ENCODE measurements around the gene WDCP. TPM values are rescaled to one million over a fixed set of nuclear protein-coding genes. Genes with fewer than 3 reads are reported as not detected.

The WDCP gene
- polyA plus RNA-seq, 6 donors from 2014 or later = 4.1 to 9.8 (median 5.2) TPM; not detected in 1

GRCh38 chr2:24024996-24025663 lies 22.1 kb downstream of the WDCP start:
- H3K9me3 Mint-ChIP-seq = no peaks in the 10 kb centered on the region
- no peak for ATAC-seq (ENCODE audit: low read depth in 2 of 2)
- no peaks in the 10 kb centered on the region for H3K27me3 Mint-ChIP-seq
- H3K36me3 Mint-ChIP-seq = peaks cover 9 to 15% of the 10 kb centered on the region in 2 donors
- no peak for DNase-seq
- no peak overlapping the region for H3K4me3 Mint-ChIP-seq
- peak overlapping the region in 2 of 6 donors; percentile 49 to 56 for H3K27ac Mint-ChIP-seq
- no peaks in the 10 kb centered on the region for H3K4me1 Mint-ChIP-seq

- ATAC-seq (ENCODE audit: low read depth in 2 of 2) (no peak), DNase-seq (no peak)
- H3K4me3 Mint-ChIP-seq = no peak overlapping the region
- H3K36me3 Mint-ChIP-seq = peaks cover 4 to 9% of the 10 kb centered on the region in 2 donors
- no peak overlapping the region for H3K27ac Mint-ChIP-seq
- no peaks in the 10 kb centered on the region for H3K27me3 Mint-ChIP-seq
- H3K9me3 Mint-ChIP-seq = no peaks in the 10 kb centered on the region
- no peaks in the 10 kb centered on the region for H3K4me1 Mint-ChIP-seq
Observed at GRCh38 chr2:24024018-24024417, 23.2 kb downstream of the WDCP start.

DNA sequence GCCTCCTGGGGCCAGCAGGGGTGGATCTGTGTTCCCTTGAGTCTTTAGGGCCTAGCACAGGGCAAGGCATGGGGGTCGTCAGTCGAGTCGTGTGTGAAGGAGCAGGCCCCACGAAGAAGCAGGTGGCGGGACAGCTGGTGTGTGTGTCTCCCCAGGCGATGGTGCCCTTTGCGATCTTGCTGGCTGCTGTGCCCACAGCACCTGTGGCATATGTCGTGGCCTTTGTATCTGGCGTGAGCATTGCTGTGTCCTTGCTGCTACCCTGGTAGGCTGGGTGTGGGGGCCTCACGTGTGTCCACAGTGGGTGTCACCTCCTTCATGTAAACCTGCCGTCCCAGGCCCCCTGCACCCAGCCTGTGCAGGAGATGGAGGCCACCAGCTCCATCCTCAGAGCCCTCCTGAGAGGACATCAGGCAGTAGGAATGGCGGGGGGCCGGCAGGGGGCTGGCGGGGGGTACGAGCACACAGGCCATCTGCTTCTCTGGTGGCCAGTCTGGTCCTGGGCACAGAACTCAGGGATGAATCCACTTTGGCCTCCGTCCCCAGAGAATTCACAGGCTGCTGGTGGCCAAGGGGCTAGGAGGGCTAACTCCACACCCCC lies 24.1 kb downstream of the WDCP start:
- no peaks in the 10 kb centered on the region for H3K4me1 Mint-ChIP-seq
- no peaks in the 10 kb centered on the region for H3K9me3 Mint-ChIP-seq
- H3K36me3 Mint-ChIP-seq = peaks cover 0 to 9% of the 10 kb centered on the region in 2 donors
- DNase-seq (no peak), ATAC-seq (ENCODE audit: low read depth in 2 of 2) (no peak)
- H3K4me3 Mint-ChIP-seq = peak overlapping the region in 1 of 8 donors; percentile 40
- no peaks in the 10 kb centered on the region for H3K27me3 Mint-ChIP-seq
- no peak overlapping the region for H3K27ac Mint-ChIP-seq

- Mint-ChIP-seq H3K36me3 (peaks cover 0 to 9% of the 10 kb centered on the region in 2 donors), H3K4me3 (no peak overlapping the region), H3K27ac (no peak overlapping the region), H3K27me3 (no peaks in the 10 kb centered on the region), H3K4me1 (no peaks in the 10 kb centered on the region), H3K9me3 (no peaks in the 10 kb centered on the region)
- DNase-seq (no peak), ATAC-seq (ENCODE audit: low read depth in 2 of 2) (no peak)
Observed at GRCh38 chr2:24022324-24022974, 24.7 kb downstream of the WDCP start.

DNA sequence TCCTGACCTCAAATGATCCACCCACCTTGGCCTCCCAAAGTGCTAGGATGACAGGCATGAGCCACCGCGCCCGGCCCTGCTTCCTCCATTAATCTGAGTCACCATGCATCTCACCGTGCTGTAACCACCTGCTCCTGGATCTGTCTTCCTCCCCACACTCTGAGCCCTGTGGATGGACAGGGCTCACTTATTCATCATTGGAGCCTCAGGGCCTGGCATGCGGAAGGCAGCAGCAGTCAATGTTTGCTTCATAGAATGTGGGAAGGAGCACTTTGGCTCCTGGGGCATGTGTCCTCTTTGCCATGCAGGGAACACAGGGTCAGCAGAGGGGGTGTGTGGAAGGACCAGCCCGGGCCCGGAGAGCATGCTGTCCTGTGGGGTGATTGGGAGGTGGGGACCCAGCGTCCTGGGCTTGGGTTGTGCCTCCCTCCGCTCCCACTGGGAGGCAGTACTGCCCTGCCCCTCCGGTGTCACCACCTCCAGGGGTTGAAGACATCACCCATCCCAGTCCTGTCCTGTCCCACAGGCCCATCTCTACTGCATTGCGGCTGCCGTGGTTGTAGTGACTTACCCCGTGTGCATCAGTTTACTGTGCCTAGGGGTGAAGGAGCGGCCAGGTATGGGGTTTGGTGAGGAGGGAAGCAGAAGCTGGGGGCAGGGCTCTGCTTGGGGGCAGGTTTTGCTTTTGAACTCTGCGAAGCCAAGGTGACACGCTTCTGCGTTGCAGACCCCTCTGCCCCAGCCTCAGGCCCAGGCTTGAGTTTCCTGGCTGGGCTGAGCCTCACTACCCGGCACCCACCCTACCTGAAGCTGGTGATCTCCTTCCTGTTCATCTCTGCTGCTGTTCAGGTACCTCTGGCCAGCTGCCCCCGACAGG lies 25.8 kb downstream of the WDCP start:
- H3K27me3 Mint-ChIP-seq = no peaks in the 10 kb centered on the region
- ATAC-seq (ENCODE audit: low read depth in 2 of 2) = no peak
- no peaks in the 10 kb centered on the region for H3K9me3 Mint-ChIP-seq
- H3K36me3 Mint-ChIP-seq = peaks cover 0 to 9% of the 10 kb centered on the region in 2 donors
- no peaks in the 10 kb centered on the region for H3K4me1 Mint-ChIP-seq
- DNase-seq = no peak
- peak overlapping the region in 1 of 8 donors; percentile 79 for H3K4me3 Mint-ChIP-seq
- H3K27ac Mint-ChIP-seq = no peak overlapping the region

DNA sequence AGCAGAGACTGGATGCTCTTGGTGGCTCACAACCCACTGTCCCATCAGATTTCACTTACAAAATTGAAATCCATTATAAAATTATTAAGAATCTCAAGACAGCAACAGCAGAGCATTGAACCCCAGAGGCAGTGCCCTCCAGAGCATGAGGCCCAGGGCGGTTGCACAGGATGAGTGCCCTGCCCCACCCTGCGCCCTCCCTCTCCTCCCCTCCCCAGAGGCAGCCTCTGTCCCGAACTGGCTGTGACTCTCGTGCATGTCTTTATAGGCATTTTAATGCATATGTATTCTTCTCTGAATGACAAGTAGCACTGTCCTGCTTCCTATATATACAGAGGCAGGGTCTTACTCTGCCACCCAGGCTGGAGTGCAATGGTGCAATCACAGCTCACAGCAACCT lies 26.9 kb downstream of the WDCP start:
- H3K27ac Mint-ChIP-seq = no peak overlapping the region
- no peak overlapping the region for H3K4me3 Mint-ChIP-seq
- peaks cover 0 to 9% of the 10 kb centered on the region in 2 donors for H3K36me3 Mint-ChIP-seq
- ATAC-seq (ENCODE audit: low read depth in 2 of 2) (no peak), DNase-seq (no peak)
- no peaks in the 10 kb centered on the region for H3K27me3 Mint-ChIP-seq
- no peaks in the 10 kb centered on the region for H3K9me3 Mint-ChIP-seq
- no peaks in the 10 kb centered on the region for H3K4me1 Mint-ChIP-seq

GRCh38 chr2:24019729-24020128 lies 27.5 kb downstream of the WDCP start:
- ATAC-seq (ENCODE audit: low read depth in 2 of 2) = no peak
- H3K4me1 Mint-ChIP-seq = no peaks in the 10 kb centered on the region
- no peak for DNase-seq
- no peak overlapping the region for H3K4me3 Mint-ChIP-seq
- H3K36me3 Mint-ChIP-seq = peaks cover 0 to 9% of the 10 kb centered on the region in 2 donors
- no peak overlapping the region for H3K27ac Mint-ChIP-seq
- H3K27me3 Mint-ChIP-seq = peaks cover 0 to under 1% (median 0%) of the 10 kb centered on the region in 3 donors
- no peaks in the 10 kb centered on the region for H3K9me3 Mint-ChIP-seq

GRCh38 chr2:24018241-24018640 lies 28.9 kb downstream of the WDCP start:
- no peaks in the 10 kb centered on the region for H3K4me1 Mint-ChIP-seq
- no peak overlapping the region for H3K27ac Mint-ChIP-seq
- H3K9me3 Mint-ChIP-seq = no peaks in the 10 kb centered on the region
- H3K4me3 Mint-ChIP-seq = no peak overlapping the region
- DNase-seq = no peak
- H3K27me3 Mint-ChIP-seq = peaks cover 0 to 8% (median 0%) of the 10 kb centered on the region in 3 donors
- peaks cover 0 to 9% of the 10 kb centered on the region in 2 donors for H3K36me3 Mint-ChIP-seq
- ATAC-seq (ENCODE audit: low read depth in 2 of 2) = no peak

DNA sequence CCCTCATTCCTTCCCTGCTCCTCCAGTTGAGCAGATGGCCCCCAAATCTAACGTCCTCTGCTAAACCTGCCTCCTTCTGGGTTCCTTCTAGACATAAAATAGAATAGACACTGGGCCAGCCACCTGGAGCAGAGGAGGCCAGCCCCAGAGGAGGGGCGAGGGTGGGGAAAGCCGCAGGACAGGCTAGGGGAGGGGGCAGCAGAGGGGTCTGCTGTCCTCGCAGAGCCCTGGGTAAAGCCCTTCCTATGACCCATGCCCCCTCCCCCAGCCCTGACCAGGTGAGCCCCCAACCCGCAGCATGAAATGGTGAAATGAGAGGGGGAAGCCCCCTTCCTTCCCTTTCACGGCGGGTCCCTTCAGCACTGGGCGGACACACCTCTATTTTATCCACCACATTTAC lies 29.5 kb downstream of the WDCP start:
- DNase-seq = no peak
- H3K9me3 Mint-ChIP-seq = no peaks in the 10 kb centered on the region

DNA sequence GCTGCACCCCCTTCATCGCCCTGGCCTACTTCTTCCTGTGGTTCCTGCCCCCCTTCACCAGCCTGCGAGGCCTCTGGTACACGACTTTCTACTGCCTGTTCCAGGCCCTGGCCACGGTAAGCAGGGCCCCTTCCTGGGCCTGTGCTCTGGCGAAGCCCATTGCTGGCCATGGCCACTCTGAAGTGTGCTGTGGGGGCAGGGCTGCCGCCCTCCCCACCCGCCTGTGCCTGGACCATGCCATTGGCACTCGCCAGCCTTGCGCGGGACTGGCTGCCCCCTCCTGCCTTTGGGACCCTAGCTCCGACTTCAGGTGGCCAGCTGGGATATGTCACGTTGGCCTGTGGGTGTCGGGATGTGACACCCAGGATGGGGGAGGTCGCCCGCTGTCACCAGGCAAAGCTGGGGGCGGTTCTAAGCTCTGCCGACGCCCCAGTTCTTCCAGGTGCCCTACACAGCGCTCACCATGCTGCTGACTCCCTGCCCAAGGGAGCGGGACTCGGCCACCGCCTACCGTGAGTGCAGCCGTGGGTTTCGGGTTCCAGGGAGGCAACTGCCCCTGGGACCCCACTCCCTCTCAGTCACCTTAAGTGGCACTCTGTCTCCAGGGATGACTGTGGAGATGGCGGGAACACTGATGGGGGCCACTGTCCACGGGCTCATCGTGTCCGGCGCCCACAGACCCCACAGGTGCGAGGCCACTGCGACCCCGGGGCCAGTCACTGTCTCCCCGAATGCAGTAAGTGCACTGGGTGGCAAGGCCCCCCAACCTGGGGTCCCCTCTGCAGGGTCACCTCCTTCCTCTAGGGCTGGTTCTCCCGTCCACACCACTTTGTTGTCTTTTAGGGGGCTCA lies 30.1 kb downstream of the WDCP start:
- no peak for ATAC-seq (ENCODE audit: low read depth in 2 of 2)

More for the DNA sequence above, 29.5 kb downstream of the WDCP start:
- no peaks in the 10 kb centered on the region for H3K4me1 Mint-ChIP-seq
- H3K27me3 Mint-ChIP-seq = peaks cover 0 to 13% (median 2%) of the 10 kb centered on the region in 3 donors
- H3K27ac Mint-ChIP-seq = no peak overlapping the region
- no peak for ATAC-seq (ENCODE audit: low read depth in 2 of 2)
- peaks cover 0 to 4% of the 10 kb centered on the region in 2 donors for H3K36me3 Mint-ChIP-seq
- no peak overlapping the region for H3K4me3 Mint-ChIP-seq

DNA sequence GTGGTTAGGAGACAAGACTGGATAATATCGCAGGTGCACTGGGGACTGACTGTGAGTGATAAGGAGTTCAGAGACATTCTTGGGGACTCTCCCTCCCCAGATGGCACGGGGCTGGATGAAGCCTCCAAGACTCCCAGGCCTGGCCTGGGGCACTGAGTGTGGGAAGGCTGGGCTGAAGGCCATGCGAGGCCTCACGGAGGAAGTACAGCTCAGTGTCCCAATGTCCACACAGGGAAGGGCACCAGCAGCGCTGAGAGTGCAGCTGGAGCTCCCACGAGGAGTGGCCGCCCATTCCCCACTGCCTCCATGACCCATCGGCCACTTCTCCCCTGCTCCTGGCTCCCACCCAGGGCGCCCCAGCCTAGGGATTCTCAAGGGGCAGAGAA lies 30.8 kb downstream of the WDCP start:
- peaks cover 10 to 26% (median 15%) of the 10 kb centered on the region in 3 donors for H3K27me3 Mint-ChIP-seq
- no peak for ATAC-seq (ENCODE audit: low read depth in 2 of 2)
- no peak overlapping the region for H3K27ac Mint-ChIP-seq
- DNase-seq = no peak
- no peak overlapping the region for H3K4me3 Mint-ChIP-seq
- no peaks in the 10 kb centered on the region for H3K36me3 Mint-ChIP-seq
- no peaks in the 10 kb centered on the region for H3K4me1 Mint-ChIP-seq
- no peaks in the 10 kb centered on the region for H3K9me3 Mint-ChIP-seq

More for the DNA sequence above, 30.1 kb downstream of the WDCP start:
- no peak overlapping the region for H3K27ac Mint-ChIP-seq
- H3K9me3 Mint-ChIP-seq = no peaks in the 10 kb centered on the region
- DNase-seq = no peak
- H3K4me1 Mint-ChIP-seq = no peaks in the 10 kb centered on the region
- no peaks in the 10 kb centered on the region for H3K36me3 Mint-ChIP-seq
- H3K27me3 Mint-ChIP-seq = peaks cover 3 to 19% (median 8%) of the 10 kb centered on the region in 3 donors
- H3K4me3 Mint-ChIP-seq = no peak overlapping the region

- Mint-ChIP-seq H3K27ac (no peak overlapping the region), H3K27me3 (peaks cover 16 to 32% (median 21%) of the 10 kb centered on the region in 3 donors), H3K36me3 (no peaks in the 10 kb centered on the region), H3K9me3 (no peaks in the 10 kb centered on the region), H3K4me3 (no peak overlapping the region), H3K4me1 (no peaks in the 10 kb centered on the region)
- DNase-seq (no peak), ATAC-seq (ENCODE audit: low read depth in 2 of 2) (no peak)
Observed at GRCh38 chr2:24015562-24016375, 31.4 kb downstream of the WDCP start.
